ENCODE results near the gene NRIP3.
"Not testable (repeated sequence)": the region's sequence is repeated elsewhere in the genome, so short reads cannot be mapped to it uniquely, and the experiment has no call there.

Gene NRIP3

DNA sequence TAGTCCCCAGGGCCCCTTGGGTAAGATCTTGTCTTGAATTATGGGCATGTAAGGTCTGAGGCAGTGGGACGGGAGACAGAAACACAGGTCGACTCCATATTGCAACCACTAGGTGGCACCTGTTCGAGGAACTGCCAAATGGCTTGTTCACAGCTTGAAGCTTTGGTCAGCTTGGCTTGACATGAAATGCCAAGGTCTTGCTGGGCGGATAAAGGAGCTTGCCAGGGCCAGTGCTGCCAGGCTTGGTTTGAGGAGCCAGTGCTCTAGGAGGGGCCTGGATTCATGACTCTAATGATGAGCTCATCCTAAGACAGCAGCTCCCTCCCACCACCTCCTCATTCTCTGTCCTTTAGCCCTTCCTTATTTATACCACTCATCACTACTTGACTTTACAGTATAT is 11.9 kb upstream of the NRIP3 start:
- DNase-seq: peak; percentile 53

DNA sequence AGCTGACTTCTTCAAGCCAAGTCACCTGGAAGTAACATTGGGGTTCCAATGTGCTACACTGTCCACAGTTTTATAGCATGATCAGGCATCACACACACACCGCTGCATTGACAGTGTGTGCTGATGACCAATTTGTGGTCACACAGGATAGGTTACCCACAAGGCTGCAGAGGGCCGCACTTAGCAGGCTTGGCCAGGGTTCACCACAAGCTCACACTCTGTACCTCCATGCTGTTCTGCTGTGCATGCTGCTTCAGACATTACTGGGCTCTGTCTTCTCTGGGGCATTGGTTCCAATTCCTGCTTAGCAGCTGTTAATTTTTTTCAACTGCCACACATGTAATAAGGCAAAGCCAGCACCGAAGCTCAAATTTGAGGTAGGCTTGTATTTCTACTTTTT is 11.0 kb upstream of the NRIP3 start:
- no peak for DNase-seq

DNA sequence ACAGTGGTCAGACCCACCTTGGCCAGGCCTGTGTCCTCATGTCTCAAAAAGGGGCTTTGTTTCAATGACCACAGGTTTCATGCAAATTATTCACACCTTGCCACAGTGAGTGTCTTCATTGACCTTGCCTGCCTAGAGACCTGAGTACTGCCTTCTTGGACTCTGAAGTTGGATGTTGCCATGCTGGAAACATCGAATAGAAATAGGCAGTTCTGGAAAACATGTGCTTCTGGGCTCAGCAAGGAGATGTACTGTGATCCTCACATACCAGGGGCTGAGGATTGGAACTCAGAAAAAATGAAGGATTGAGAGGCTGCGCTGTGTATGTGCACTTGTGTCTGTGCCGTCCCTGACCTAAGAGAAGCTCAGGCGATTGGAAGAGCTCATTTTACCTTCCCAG is 9.6 kb upstream of the NRIP3 start:
- no peak for DNase-seq

DNA sequence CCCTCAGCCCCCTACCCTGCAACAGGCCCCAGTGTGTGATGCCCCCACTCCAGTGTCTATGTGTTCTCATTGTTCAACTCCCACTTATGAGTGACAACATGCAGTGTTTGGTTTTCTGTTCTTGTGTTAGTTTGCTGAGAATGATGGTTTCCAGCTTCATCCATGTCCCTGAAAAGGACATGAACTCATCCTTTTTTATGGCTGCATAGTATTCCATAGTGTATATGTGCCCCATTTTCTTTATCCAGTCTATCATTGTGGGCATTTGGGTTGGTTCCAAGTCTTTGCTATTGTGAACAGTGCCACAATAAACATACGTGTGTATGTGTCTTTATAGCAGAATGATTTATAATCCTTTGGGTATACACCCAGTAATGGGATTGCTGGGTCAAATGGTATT is 5.7 kb upstream of the NRIP3 start:
- DNase-seq: not testable (repeated sequence)

DNA sequence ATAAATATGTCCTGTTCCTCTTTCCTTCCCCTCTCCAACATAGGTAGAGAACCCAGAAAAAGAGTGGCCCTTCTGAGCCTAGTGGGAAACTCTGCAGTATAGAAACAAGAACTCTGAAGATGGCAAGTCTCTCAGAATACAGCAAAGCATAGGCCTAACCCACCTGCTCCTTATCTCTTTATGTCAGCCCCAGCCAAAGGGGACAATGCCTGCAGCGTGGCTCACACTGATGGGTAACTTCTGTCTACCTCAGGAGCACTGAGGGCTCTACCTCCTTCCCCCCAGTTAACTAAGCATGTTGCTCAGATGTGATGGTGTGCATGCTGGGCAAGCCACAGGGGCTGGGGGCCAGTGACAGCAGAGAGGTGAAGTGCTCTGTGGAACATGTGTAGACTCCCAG is 4.9 kb upstream of the NRIP3 start:
- no peak for DNase-seq

DNA sequence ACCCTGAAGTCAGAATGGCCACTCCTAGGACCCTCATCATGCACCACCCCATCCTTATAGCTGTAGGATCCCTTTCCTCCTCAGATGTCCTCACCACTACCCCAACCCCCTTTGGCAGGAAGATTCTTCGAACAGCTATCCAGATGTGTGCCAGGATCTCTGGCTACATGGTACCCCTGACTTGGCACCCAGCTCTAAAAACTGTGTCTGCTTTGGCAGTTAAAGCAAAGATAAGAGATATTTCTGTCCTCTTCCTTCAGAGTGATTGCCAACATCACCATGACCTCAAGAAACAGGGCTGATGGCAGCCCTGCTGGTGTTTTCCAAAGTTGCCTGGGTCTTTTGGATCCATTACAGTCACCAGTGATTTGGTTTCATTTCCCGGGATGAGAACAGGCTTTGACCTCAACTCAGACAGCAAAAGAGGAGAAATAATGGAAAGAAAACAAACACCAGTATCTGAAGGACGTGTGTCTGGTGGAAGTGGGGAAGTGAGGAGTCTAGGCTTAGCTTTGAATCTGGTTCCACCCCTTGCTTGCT is 4.3 kb upstream of the NRIP3 start:
- no peak for DNase-seq

DNA sequence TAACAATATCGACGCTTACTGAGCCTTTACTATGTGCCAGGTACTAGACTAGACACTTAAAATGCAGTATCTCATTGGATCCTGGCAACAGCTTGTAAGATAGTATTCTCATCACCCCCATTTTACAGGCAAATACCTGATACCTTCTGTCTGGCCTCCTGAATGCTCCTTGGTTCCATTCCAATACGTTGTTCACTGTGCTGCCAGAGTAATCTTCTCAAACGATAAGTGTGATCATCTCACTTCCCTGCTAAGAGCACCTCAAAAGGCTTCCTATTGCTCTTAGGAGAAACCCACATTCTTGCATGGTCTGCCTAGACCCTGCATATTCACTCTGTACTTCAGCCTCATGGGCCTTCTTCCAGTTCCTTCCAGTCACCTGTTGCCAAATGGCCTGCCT is 1.3 kb upstream of the NRIP3 start:
- no peak for DNase-seq

DNA sequence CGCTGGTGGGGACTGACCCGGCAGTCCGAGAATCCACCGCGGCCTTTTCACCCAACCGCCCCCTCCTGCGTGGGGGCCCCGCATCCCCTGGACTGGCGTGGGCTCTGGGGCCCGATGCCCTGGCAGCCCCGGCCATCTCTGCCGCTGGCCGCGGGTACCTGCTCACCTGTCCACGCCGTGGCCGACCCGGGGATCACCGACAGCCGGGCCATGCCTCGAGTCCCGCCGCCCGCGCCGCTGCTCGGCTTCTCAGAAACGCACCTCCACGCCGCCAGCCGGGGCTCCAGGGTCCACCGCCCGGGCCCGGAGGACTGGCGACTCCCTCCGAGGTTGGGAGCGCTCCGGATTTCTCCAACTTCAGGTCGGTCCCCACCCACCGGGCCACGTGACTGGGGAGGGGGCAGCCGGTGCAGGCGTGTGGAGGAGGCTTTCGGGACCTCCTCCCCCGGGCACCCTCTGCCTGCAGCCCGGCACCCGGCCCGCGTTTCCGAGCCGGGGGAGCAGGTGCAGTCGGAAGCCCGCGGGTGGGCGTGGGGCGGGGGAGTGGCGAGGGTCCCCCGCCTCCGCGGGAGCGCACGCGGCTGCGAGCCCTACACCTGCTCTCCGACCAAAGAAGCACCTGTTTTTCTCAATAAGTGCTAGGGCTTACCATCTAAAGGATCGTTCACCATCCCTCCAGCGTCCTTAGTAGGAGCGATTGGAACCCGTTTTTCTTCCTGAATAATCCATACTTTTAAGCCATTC is 554 bp upstream of the NRIP3 start:
- DNase-seq: no peak

DNA sequence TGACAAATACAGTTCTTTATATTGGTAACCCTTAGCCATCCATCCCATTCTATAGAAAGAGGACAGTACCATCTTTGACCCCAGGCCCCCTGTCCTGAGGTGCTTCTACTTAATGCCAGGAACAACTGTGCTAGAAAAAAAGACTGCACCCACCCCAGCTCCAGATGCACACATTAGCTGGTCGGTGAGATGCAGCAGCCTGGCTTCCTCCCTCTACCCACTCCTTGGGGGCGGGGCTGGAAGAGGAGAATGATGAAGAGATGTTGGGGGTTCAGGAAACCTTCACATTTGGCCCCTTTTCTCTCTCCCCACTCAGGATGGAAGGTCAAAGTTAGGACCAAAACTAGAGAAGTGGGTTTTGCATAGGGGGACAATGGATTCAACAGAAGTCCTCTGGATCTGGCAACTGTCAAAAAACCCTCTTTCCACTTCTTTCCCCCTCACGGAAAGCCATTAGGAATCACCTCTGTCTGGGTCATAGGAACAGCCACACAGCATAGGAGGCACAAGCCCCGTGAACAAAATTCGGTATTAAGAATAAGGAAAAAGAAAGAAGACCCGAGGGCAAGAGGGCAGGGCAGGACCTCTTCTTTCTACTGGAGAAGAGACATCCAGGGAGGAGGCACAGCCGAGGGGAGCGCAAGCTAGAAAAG is 755 bp downstream of the NRIP3 start:
- DNase-seq: no peak

DNA sequence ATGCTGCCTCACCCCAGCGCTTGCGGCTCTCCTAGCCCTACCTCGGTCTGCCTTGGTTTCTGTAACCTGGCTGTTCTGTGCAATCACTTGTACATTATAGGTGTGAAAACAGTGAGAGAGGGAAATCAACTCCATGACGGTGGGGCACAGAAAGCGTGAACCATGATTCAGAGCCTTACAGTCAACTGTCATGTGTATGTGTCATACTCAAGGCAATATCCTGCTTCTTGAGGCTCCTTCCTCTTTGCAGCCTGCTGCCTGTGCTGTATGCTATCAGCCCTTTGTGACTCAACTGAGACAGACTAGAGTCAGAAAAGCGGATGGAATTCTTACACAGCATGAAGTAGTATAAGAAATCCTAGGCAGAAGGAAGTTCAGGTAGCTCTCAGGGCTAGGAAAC is 2.1 kb downstream of the NRIP3 start:
- peak; percentile 64 for DNase-seq

DNA sequence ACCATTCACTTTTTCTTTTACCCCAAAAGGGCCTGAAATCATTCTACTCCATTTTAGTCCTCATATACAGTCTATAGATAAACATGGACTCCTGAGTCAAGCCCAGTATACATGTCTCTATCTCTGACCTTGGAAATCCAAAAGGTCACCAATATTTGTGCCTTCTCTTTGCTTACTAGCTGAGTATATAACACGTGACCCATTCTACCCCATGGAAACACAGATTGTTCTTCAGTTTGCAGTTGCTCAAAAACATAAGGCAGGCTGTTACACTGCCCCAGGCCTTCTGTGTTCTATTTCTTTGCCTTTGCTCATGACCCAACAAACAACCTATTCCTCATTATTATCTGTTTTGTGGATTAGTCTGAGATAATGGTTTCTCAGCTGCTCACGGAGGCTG is 5.8 kb downstream of the NRIP3 start:
- no peak for DNase-seq

DNA sequence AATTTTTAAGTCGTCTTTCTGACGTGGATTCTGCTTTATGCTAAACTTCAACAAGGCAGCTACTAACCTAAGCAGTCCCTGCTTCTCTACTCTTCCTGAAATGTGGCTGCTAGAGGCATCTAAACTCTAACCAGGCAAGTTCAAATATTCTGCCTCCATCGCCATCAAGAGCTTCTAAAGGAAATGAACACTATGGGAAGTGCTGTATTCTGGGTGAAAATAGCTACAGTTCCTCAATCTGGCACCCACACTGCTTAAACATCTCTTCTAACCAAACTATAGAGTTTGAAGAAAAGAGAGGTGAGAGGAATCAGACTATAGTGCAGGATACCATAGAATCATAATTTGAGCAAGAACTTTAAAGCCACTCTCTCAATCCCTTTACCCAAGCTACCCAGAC is 6.3 kb downstream of the NRIP3 start:
- DNase-seq: no peak

DNA sequence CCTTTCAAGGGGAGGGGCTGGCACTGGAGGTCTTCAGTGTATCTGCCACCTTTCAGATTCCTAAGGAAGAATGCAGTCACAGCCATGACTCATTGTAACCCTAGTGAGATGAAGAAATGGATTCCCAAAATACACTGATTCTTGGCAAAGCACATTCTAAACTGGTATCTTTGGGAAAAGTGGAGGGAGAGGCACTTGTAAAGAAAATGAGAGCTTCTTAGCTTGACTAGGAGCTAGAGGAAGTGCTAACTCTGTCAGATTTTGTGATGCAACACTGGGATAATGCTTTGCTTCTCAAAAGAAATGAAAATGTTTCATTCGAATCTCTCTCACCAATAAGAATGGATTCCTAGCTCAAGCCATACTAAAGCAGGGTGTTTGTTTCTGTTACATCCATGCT is 14.3 kb downstream of the NRIP3 start:
- DNase-seq: peak; percentile 23

DNA sequence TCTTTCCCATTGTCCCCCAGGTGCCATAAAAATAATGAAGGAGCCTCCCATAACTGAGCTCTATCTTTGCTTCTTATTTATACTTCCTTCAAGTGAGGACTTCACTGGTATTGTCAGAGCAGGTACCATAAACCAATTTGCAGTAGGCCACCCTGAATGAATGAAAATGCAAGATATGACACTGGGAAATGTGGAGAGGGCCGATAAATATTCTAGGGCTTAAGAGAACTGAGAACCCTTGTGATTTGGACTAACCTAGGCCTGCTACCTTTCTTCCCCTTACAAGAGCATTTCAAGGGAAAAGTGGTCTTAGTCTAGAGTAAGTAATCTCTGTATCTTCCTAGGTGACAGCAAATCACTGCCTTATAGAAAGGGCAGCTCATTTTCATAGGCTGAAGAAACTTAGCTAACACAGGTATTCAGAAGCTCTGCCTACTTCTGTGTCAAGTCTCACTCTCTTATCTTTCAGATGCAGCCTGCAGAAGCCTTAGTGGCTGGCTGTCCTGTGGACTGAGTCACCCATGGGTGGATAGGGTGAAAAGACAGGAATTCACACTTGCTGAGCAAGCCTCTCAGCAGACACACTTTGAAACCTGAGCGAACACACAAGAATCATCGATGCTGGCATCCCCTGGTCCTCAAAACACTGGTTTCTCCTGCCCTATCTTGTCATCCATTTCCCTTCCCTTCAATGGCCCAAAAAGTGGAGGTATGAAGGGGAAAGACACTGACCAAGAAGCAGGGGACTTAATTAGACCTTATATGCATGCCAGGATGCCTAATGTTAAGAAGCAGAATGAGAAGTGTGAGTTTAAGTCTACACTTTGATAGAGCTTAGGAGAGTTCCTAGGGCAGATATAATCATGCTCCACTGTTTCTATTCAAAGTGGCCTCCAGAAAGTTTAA is 15.2 kb downstream of the NRIP3 start:
- DNase-seq: peak; percentile 36

DNA sequence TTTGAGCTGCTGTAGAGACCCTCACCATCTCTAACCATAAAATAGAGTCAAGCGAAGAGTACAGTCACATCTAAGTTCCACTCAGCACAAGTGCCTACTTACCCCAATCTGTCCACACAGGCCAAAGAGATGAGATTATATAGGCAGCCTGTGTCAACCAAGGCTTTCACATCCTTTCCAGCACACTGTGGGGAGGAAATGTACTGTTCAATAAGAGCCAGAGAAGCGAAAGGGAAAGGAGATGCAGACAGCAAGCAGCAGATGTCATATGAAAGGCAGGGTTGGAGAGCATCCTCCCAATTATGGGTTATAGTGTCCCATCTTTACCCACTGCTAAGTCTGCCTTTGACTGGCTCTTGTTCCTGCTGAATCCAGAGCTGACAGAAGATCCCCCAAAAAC is 16.4 kb downstream of the NRIP3 start:
- DNase-seq: no peak

DNA sequence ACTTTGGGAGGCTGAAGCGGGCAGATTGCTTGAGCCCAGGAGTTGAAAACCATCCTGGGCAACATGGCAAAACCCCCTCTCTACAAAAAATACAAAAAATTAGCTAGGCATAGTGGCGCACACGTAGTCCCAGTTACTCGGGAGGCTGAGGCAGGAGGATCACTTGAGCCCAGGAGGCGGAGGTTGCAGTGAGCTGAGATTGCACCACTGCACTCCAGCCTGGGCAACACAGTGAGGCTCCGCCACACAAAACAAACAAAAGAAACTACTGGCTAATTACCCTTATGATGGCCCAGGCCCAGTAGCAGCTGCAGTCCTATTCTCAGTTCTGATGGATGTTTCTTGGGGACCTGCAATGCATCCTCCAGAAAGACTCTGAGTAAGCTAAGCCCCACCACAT is 17.0 kb downstream of the NRIP3 start:
- DNase-seq: not testable (repeated sequence)

DNA sequence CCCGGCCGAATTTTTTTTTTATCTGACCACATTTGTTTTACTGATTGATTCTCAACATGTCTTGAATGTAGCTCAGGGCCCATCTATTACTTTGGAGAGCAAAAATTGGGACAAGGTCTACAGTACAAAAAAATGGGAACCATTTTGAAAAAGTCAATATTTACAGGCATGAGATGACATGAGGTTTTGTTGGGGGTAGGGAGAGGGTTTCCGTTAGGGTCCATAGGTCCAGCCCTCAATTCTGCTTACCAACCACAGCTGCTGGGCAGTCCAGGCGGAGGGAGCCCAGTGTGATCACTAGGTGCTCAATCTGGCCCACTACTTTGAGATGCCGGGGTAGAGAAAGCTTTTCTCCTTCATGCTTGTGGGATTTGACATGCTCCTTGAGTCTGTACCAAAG is 18.3 kb downstream of the NRIP3 start:
- DNase-seq: no peak

DNA sequence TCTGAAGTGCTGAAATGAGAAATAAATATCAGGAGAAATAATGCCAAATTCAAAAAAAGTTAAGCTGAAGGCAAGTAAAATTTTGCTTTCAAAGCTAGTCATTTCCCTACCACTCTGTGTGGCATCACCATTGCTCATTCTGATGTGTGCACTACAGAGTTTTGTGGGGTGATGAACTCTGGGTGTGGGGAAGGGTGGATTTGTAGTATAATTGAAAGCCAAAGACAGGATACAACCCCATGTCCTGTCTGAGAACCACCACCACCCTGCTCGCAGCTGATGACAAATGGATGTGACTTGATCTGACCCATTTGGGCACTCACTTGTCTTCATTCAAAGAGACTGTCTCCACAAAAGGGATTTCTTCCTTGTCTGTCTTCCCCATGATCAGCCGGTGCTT is 20.2 kb downstream of the NRIP3 start:
- no peak for DNase-seq

DNA sequence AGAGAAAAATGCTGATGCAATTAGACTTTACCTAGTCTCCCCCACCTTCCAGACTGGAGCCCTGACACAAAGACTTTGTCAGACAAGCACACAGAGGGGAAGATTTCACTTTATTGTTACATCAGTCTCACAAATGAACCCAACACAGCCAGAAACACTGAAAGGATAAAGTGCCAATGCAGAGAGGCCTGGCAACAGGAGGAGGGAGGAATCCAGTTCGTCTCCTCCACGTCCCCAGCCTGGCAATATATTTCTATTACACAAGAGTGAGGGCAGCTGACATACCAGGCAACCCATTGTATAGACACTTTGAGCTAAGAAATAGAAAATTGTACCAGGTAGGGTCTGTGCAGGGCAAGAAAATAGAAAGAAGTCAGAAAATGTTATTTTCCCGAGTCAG is 23.3 kb downstream of the NRIP3 start:
- no peak for DNase-seq

DNA sequence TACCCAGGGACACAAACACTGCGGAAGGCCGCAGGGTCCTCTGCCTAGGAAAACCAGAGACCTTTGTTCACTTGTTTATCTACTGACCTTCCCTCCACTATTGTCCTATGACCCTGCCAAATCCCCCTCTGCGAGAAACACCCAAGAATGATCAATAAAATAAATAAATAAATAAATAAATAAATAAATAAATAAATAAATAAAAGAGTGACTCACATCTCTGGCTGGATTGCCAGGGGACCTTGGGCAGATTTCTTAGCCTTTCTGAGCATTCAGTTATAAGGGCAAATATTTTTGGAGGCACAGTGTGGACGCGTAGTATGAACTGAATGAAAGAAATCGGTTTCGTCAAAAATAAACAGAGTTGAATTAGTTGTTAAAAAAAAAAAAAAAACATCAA is 24.4 kb downstream of the NRIP3 start:
- DNase-seq: not testable (repeated sequence)

DNA sequence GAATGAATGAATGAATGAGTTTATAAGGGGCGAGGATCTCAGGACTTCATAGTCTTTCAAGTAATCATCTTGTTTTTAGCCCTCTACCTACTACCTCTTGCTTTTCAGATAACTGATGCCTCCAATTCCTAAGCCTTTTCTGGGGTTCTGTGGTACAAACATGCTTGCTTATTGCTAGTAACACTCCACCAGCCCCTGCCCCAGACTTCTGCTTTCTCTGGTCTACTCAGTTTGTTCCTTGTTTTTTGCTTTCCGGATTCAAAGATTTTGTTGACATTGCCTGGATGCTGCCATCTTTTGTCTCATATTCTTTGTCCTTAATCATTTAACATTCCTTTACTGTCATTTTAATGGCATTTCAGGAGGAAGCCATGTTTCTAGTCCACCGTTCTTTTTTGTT is 30.7 kb downstream of the NRIP3 start:
- DNase-seq: no peak

DNA sequence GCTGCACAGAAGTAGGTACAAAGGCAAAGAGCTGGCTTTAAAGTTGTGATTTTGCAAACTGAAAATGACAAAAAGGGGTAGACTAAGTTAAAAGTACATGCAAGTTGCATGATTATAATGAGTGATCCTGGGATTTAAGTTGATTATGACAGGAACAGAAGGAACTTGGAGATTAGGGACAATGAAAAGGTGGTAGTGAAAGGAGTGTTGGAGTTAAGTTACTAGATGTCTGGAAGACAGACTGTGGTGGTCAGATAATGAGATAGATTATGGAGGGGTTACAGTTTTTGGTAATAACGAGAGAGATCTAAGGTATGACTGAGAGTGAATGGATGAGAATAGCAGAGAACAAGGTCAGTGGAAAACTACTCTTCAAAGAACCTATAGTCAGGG is 31.9 kb downstream of the NRIP3 start:
- no peak for DNase-seq

DNA sequence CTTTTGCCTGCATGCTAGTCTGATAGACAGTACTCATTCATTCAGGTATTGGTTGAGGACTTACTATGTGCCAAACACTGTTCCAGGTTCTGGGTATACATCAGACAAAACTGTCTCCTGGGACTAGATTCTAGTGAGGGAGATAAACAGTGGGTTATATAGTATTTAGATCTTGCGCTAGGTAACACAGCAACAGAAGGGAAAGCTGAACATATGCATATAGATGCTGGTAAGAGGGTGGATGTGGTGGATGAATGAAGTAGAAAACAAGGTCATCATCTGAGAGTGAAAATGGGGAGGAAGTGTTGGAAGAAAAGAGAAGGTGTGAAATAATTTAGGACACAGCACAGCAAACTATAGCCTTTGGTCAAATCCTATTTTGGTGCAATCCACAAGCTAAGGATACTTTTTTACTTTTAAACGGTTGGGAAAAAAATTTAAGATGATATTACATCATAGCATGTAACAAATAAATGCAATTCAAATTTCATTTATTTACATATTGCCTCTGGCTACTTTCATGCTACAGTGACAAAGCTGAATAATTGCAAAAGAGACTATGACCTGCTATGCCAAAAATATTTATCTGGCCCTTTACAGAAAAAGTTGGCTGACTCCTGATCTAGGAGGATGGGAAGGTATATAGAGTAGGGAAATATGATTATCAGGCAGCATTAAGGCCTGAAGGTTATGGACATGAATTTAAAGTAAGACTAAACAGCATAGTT is 32.4 kb downstream of the NRIP3 start:
- no peak for DNase-seq

Data from NCI-H226 (cell line).